GM18951 (cell line): ENCODE data around the gene ATRNL1.

Source experiments
- POLR2A ChIP-seq: IDR thresholded peaks from 4 replicates; pipeline ENCODE4 v1.6.1; 2011; ENCODE audit warnings: mild to moderate bottlenecking; ENCODE audit not compliant: insufficient read length, insufficient read depth; ENCODE audit errors: extremely low read depth
- in situ Hi-C: fragments of 300-500 bp; cut with MboI; formaldehyde crosslinking; loops from one replicate; pipeline ENCODE4 v1.12.0; 2022; ENCODE audit warnings: low sequenced_read_pairs, mixed read lengths, inconsistent platforms; ENCODE audit not compliant: unreplicated experiment

Gene ATRNL1

DNA sequence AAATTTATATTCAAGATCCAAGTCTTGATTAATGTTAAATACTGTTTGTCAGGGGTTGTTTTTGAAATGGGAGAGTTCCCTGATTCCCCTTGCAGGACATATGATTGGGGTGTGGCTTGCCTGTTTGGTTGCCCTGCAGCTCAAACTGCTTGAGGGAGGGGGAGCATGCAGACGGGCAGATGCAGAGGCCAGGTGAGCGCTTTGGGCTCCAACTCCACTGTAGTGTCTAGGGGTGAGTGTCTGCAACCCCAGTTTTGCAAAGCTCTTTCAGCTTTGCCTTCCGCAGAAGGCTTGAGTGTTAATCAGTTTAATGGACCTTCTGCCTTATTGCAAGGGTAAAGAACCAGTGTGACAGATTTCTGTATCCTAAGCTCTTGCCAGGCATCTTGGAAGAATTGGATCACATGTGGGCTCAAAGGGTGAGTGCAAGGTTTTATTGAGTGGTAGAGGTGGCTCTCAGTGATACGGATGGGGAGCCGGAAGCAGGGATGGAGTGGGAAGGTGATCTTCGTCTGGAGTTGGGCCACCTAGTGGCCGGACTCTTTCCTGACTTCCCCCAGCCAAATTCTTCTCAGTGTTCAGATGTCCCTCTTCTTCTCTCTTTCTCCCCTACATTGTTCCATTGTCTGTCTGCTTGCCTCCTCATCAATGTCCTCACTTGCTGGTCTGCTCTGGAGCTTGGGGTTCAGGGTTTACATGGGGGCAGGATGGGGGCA, 479.7 kb downstream of the ATRNL1 start:
- TF ChIP-seq POLR2A: no peak
- in situ Hi-C loops: no loop called here

DNA sequence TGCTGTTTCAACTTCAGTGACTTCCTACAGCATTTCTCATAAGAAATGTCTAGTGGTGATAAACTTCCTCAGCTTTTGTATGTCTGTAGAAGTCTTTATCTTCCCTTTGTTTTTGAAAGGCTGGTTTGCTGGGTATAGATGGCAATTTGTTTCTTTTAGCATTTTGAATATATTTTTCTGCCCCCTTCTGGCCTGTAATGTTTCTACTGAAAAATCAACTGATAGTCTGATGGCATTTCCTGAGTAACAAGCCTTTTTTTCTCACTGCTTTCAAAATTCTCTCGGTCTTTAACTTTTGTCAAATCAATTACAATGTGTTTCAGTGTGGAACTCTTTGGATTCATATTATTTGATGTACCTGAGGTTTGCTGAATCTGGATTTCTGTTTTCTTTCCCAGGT, 487.1 kb downstream of the ATRNL1 start:
- in situ Hi-C loops: no loop called here
- TF ChIP-seq POLR2A: no peak

DNA sequence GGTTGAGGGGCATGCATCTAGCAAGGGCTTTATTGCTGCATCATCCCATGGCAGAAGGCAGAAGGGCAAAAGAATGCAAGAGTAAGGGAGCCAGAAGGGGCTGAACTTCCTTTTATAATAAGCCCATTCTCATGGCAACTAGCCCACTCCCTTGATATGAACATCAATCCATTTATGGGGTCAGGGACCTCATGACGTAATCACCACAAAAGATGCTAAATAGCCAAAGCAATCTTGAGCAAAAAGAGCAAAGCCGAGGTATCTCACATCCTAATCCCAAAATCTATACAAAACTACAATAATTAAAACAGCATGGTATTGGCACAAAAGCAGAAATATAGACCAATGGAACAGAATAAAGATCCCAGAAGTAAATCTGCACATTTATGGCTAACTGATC, 499.9 kb downstream of the ATRNL1 start:
- TF ChIP-seq POLR2A: no peak
- in situ Hi-C loops: no loop called here

DNA sequence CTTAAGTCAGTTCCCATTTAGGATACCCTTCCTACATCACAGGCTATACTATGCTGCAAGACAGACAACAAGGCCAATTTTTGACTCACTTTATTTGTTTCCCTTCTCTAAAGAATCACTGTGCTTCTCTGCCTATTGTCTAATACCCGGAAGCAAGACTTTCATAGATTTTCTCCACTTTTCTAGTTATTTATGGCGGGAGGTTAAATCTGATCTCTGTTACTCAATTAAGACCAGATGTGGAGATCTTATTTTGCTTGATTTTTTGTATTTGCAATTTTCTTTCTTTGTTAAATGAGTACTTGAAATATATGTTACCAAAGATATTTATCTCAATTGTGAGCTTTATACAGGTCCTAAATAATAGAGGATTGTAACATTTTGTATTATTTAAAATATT, 511.5 kb downstream of the ATRNL1 start:
- in situ Hi-C loops: no loop called here
- no peak for TF ChIP-seq POLR2A

DNA sequence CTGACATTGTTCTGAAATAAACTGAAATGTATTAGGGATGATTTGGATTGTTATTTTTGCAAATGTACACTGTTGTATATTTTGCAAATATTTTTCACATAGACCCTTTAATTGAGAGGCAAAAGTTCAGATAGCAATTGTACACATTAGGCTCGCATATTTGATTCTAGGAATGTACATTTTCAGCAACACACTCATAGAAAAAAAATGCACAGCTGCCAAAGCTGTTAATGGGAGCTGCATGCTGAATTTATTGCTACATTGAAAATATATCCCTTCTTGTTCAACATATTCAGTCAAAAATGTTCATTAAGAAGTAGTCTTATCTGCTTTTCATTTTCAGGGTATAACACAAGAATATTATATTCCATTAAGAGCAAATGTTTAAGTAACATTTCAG, 512.9 kb downstream of the ATRNL1 start:
- in situ Hi-C loops: no loop called here
- TF ChIP-seq POLR2A: no peak

DNA sequence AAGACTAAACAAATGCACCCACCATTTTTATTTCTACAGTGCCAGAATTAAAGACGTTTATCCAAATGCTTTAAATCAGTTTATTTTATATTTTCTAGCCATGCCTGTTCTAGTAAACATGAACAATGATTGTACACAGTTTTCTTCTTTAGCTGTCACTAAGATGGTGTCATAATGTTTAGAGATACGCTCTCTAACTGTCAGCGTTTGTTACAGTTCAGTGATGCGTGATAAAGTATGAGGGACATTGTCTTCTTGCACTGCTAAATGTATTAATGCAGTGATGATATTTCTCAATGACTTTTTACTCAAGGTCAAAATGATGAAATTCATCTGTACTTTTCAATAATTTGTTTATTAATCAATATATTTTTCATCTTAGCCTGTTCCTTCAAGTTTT, 513.6 kb downstream of the ATRNL1 start:
- no peak for TF ChIP-seq POLR2A
- in situ Hi-C loops: no loop called here

DNA sequence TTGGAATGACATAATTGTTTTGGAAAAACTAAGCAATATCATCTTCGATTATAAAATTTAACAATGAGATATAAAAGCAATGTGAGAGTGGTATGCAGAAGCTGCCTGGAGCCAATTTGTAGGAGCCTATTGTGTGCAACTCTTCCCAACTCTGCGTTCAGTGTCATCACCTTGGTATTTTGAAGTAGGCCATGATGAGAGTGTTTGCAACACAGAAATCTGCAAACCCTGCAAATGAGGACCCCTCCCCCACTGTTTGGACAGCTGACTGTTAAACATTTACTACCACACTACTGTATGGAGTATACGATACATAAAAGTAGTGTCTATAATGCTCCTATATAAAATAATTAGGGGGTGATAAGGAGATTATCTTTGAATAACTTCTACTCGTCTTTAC, 531.3 kb downstream of the ATRNL1 start:
- TF ChIP-seq POLR2A: no peak
- in situ Hi-C loops: no loop called here

DNA sequence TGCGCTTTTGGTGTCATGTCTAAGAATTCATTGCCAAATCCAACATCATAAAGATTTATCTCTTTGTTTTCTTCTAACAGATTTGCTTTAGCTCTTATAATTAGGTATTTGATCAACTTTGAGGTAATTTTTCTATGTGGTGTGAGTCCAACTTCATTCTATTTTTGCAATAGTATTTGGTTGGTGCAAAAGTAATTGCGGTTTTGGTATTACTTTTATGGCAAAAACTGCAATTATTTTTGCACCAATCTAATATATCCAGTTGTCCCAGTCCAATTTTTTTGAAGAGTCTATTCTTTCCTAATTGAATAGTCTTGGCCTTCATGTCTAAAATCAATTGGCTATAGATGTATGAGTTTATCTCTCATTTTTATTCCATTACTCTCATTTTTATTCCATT, 535.5 kb downstream of the ATRNL1 start:
- in situ Hi-C loops: no loop called here
- TF ChIP-seq POLR2A: no peak

DNA sequence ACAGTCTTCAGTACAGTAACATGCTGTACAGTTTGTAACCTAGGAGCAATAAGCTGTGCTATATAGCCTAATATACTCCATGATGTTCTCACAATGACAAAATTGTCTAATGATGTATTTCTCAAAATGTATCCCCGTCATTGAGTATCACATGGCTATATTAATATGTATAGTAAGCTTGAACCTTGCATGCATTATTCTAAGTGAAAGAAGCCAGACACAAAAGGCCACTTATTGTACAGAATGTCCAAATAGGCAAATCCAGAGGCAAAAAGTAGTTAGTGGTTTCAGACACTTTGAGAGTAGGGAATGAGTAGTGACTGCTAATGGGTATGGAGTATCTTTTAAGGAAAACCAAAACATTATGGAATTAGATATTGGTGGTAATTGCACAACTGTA, 545.1 kb downstream of the ATRNL1 start:
- in situ Hi-C loops: no loop called here
- no peak for TF ChIP-seq POLR2A

DNA sequence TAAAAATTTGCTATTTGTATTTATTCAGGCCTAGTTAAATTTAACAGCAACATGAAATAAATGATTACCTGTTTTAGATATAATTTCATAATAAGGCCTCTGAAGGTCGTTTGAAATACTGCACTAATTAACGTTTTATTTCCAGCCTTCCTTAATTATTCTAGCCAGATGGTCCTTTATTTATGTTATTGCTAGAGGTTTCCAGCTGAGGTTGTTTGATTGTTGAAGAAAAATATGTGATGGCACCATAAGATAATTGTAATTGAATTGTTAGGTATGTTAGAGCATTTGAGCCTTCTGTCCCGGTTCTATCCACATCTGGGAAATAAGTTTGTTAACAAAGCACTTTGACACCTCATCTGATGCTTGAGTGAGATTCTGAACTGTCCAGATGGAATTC, 556.1 kb downstream of the ATRNL1 start:
- no peak for TF ChIP-seq POLR2A
- in situ Hi-C loops: no loop called here

DNA sequence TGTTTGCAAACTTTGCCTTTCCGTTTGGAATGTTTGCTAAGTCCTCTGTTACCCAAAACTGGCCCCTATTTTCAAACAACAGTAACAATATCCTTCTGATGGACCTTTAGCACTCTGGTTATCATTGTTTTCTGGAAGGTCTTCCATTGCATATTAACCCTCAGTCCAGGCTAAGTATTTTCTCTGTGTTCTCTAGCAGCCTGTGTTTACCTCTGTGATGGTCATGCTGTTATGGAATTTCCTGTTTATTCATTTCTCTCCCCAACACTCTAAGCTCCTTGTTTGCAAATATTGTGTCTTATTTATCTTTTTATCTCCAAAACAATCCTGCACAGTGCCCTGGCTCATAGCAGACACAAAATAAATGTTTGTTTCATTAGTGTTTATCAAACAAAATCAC, 560.3 kb downstream of the ATRNL1 start:
- in situ Hi-C loops: no loop called here
- no peak for TF ChIP-seq POLR2A

DNA sequence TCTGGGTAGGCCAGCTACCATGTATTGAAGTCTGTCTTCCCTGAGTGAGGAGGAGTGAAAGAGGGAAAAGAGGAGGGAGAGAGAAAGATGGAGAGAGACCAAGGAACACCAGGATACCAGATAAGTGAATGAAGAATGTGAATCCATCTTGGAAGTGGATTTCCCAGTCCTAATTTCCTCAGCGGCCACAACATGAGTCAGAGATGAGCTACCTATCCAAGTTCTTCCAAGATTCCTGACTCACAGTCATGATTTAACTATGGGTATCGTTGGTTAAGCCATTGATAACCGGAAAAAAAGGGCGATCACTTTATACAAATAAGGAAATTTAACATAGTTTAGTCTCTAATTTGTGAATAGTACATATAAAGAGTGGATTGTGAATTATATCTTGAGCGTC, 561.8 kb downstream of the ATRNL1 start:
- in situ Hi-C loops: no loop called here
- no peak for TF ChIP-seq POLR2A

DNA sequence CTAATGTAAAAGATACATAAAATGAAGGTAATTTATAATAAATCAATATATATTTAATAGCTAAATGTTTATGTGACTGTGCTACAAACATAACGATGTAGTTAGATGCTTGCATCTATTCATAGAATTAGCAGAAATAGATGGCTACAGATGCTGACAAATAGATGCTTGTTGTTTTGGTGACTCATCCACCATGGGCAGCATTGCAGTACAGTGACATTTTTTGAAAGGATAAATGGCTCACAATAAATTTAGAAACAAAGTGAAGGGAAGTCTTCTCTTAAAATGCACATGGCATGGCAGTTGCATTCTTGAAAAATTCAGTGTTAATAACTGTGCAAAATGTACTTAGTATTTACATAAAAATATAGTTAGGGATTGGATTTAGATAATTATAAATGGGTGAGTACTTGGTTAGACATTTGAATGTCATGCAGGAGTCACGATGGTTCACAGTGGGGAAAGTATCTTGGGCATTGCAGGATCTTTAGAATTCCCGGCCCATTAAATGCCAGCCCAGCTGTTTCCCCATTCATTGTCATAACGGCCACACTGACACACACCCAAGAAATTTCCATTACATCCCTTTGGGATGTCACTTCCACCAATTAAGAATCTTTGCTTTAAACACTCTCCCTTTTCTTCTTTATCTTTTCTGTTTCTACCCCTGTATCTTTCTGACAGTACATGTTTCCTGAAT, 564.1 kb downstream of the ATRNL1 start:
- in situ Hi-C loops: no loop called here
- TF ChIP-seq POLR2A: no peak

DNA sequence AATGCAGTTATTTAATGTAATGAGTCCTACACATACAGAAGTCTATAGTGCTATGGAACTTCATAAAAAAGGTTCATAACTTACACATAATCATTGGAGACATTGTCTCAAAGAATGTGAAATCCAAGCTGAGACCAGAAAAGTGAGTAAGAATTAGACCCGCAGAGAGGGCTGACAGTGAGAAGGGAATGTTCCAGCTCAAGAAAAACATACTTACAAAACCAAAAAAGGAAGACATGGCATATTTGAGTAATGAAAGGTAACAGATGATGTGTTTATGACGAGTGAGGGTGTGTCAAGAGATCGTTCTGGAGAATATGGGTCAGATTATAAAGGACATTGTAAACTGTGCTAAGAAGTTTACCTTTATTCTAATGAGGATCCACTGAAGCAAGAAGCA, 566.5 kb downstream of the ATRNL1 start:
- in situ Hi-C loops: no loop called here
- no peak for TF ChIP-seq POLR2A

DNA sequence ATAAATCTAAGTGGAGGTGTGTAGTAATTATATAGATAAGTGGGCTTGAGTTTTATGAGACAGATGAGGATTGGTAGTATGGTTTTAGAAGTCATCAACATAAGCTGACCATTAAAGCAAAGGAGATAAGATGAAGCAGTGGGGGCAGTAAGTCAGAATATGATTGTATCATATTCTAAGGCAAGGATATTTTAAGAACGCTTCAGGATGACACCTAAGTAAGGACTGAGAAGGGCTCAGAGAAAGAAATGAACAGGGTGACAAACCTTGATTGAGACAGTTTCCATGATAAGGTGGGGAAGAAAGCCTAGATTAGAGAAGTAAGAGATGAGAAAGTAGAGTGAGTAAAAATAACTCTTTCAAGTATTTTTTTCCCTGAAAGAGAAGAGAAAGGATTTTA, 567.2 kb downstream of the ATRNL1 start:
- in situ Hi-C loops: no loop called here
- TF ChIP-seq POLR2A: no peak

DNA sequence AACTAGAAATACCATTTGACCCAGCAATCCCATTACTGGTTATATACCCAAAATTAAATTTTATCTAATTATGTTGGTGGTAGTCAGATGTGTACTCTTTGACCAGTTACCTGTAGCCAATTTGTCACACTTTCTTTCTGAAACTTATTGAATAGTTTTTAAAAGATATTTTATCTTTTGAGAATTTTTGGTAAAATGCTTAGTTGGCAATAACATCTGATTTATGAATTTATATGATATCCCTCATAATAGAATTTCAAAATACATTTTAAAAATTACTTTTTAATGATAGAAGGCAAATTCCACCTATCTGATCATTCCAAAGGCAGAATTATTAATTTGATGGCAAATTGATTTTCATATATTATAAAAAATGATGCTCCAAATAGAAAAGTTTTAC, 569.3 kb downstream of the ATRNL1 start:
- TF ChIP-seq POLR2A: no peak
- in situ Hi-C loops: no loop called here
